ENCODE measurements around the gene PADI6.
"Not testable (repeated sequence)": the region's sequence is repeated elsewhere in the genome, so short reads cannot be mapped to it uniquely, and the experiment has no call there.

Gene PADI6

DNA sequence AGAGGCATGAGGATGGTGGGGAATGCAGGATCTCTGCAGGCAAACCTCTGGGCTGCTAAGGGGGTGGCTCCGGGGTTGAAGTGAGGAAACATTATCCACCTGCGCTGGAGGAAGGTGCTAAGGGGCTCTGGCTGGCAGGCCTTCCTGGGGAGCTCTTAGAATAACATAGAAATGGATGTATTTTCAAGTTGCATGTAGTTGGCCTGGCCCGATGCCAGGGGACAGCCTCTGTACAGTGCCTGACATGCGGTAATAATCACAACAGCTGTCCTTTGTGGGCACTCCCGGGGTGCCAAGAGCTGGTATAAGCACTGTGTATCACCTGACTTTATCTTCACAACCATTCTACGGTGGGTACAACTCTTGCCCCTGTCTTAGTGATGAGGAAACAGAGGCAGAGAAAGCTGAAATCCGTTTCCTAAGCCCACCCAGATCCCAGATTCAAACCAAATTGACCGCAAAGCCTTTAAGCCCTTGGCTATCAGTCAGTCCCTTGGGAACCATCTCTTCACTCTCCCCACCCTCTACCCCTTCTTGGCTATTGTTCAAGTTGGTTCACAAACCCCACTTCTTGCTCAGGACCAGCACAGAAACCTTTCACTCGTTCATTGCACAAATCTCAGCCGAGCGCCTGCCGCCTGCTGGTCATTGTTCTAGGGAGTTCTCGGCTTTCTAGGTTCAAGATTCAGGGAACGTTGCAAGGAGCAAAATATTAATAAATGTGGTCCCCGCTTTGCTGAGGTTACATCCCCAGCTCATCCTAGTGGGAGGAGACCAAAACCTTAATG lies 33.1 kb upstream of the PADI6 start:
- no peak for DNase-seq (ENCODE audit: extremely low read depth, low read depth)
- no peak overlapping the region for H3K4me3 ChIP-seq (replicated peaks; ENCODE audit: low read depth, low read length)
- TF ChIP-seq, protein P1, sequence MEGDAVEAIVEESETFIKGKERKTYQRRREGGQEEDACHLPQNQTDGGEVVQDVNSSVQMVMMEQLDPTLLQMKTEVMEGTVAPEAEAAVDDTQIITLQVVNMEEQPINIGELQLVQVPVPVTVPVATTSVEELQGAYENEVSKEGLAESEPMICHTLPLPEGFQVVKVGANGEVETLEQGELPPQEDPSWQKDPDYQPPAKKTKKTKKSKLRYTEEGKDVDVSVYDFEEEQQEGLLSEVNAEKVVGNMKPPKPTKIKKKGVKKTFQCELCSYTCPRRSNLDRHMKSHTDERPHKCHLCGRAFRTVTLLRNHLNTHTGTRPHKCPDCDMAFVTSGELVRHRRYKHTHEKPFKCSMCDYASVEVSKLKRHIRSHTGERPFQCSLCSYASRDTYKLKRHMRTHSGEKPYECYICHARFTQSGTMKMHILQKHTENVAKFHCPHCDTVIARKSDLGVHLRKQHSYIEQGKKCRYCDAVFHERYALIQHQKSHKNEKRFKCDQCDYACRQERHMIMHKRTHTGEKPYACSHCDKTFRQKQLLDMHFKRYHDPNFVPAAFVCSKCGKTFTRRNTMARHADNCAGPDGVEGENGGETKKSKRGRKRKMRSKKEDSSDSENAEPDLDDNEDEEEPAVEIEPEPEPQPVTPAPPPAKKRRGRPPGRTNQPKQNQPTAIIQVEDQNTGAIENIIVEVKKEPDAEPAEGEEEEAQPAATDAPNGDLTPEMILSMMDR (IDR thresholded peaks at IDR 0.05; ENCODE audit: low read depth, low read length, missing control alignments): no peak

DNA sequence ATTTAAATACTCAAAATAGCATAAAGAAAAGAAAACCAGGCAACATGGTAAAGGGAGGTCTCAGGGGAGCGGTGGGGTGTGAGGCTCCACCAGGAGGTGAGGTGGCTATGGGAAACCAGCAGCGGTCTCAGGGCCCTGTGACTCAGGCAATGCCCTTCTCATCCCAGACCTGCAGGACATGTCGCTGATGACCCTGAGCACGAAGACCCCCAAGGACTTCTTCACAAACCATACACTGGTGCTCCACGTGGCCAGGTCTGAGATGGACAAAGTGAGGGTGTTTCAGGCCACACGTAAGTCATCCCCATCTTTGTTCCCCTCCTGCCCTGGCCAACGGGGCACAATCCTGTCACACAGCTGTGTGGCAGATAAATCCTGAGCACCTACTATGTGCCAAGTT lies 32.5 kb upstream of the PADI6 start:
- TF ChIP-seq, protein P1 (IDR thresholded peaks at IDR 0.05; ENCODE audit: low read depth, low read length, missing control alignments): no peak
- no peak overlapping the region for H3K4me3 ChIP-seq (replicated peaks; ENCODE audit: low read depth, low read length)
- no peak for DNase-seq (ENCODE audit: extremely low read depth, low read depth)

DNA sequence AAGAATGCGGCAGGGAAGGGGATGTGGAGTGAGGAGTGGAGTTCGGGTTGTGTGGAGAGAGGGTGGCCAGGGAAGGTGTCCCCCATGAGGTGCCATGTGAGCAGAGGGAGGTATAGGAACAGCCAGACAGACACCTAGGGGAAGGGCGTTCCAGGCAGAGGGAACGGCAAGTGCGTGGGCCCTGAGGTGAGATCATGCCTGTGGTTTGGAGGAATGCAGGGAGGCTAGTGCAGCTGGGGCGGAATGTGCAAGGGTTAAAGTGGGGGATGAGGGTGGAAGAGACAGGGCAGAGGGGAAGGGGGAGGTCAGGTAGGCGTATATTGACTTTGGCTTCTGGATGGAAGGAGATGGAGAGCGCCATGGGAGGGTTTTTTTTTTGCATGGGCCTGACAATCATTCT lies 31.6 kb upstream of the PADI6 start:
- TF ChIP-seq, protein P1 (IDR thresholded peaks at IDR 0.05; ENCODE audit: low read depth, low read length, missing control alignments): no peak
- no peak overlapping the region for H3K4me3 ChIP-seq (replicated peaks; ENCODE audit: low read depth, low read length)
- no peak for DNase-seq (ENCODE audit: extremely low read depth, low read depth)

DNA sequence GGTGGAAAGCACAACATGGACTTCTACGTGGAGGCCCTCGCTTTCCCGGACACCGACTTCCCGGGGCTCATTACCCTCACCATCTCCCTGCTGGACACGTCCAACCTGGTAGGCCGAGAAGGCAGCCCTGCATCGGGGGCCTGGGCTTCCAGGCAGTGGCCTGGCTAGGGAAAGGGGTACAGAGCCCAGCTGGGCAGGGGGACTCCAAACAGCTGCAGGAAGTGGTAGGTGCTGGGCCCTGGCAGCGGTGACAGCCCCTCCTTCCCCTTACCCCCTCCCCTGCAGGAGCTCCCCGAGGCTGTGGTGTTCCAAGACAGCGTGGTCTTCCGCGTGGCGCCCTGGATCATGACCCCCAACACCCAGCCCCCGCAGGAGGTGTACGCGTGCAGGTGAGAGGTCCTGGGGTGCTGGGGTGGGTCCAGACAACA lies 30.0 kb upstream of the PADI6 start:
- DNase-seq (ENCODE audit: extremely low read depth, low read depth): no peak
- TF ChIP-seq, protein P1 (IDR thresholded peaks at IDR 0.05; ENCODE audit: low read depth, low read length, missing control alignments): no peak
- no peak overlapping the region for H3K4me3 ChIP-seq (replicated peaks; ENCODE audit: low read depth, low read length)

DNA sequence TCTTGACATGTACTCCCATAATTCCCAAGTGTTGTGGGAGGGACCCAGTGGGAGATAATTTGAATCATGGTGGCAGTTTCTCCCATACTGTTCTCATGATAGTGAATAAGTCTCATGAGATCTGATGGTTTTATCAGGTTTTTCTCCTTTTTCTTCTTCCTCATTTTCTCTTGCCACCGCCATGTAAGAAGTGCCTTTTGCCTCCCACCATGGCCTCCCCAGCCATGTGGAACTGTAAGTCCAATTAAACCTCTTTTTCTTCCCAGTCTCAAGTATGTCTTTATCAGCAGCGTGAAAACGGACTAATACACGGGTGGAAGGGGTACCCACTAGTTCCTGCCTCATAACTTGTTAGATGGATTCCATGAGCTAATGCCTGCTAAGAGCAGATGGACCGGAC lies 26.5 kb upstream of the PADI6 start:
- H3K4me3 ChIP-seq (replicated peaks; ENCODE audit: low read depth, low read length); DNase-seq (ENCODE audit: extremely low read depth, low read depth): not testable (repeated sequence)

DNA sequence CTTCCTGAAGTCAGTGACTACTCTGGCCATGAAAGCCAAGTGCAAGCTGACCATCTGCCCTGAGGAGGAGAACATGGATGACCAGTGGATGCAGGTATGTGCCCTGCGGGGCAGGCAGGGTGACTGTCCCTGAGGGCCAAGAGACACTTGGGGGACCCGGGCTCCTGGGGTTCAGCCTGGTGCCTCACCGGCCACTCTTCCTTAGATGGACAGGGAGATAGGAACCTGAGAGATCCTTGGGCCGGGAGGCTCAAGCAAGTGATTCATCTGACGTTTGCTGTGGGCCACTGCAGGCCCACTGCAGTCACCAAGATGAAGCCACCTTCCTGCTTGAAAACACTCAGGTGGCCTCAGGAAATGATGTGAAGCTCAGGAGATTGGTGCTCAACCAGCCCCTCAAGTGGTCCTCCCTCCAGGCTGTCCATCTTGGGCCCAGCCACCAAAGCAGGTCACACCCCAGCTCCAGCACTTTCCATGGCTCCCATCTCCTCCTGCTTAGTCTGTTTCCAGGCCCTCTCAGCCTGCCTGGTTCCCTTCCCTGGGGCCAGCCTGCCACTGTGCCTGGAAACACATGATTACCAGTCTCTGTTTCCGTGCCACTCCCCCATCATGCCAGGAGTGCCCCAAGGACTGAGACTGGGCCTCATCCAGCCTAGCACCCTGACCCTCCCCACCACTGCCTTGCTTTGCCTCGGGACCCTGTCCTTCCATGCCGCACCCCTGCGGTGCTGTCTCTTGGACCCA lies 25.8 kb upstream of the PADI6 start:
- DNase-seq (ENCODE audit: extremely low read depth, low read depth): no peak
- TF ChIP-seq, protein P1 (IDR thresholded peaks at IDR 0.05; ENCODE audit: low read depth, low read length, missing control alignments): no peak
- no peak overlapping the region for H3K4me3 ChIP-seq (replicated peaks; ENCODE audit: low read depth, low read length)

DNA sequence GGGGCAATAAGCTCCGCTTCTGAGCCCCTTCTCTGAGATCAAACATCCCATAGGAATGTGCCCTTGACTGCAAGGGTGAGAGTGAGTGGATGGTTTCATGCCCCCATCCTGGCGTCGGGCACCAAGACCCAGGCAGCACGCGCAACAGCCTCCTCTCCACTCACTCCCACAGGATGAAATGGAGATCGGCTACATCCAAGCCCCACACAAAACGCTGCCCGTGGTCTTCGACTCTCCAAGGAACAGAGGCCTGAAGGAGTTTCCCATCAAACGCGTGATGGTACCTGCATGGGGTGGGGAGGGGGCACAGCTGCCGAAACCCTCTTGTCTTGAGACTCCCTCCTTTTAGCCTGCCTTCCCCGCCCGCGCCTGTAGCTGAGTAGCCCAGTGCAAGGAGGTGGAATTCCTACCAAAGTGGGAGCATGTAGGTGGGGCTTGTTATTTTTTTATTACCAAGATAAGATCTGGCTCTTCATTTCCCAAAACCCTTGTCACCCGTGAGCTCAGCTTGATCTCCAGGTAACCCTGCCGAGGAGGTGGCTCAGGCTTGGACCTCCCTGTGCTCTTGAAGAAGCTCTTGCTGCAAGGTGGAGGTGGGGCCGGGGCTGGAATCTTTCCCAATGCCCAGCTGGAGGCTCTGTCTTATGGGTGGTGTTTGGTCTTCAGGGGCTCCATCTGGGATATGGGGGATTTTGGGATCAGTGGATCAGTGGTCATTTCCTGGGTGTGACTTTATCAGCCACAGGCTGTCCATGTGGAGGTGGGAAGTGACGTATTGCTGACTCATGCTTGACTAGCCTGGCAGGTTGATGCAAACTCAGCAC lies 24.0 kb upstream of the PADI6 start:
- TF ChIP-seq, protein P1 (IDR thresholded peaks at IDR 0.05; ENCODE audit: low read depth, low read length, missing control alignments): no peak
- peak; percentile 46 for DNase-seq (ENCODE audit: extremely low read depth, low read depth)
- no peak overlapping the region for H3K4me3 ChIP-seq (replicated peaks; ENCODE audit: low read depth, low read length)

All from HFF-Myc (cell line).